ENCODE results near the gene MLH3. TPM values are rescaled to one million over a fixed set of nuclear protein-coding genes. Genes with fewer than 3 reads are reported as not detected.

MLH3 gene
- total and polyA plus RNA-seq, 2 of the 13 experiments (the other 11 are each of a cell fraction or from before 2014, with no cell fraction given), result 14.4 to 24.8 TPM

DNA sequence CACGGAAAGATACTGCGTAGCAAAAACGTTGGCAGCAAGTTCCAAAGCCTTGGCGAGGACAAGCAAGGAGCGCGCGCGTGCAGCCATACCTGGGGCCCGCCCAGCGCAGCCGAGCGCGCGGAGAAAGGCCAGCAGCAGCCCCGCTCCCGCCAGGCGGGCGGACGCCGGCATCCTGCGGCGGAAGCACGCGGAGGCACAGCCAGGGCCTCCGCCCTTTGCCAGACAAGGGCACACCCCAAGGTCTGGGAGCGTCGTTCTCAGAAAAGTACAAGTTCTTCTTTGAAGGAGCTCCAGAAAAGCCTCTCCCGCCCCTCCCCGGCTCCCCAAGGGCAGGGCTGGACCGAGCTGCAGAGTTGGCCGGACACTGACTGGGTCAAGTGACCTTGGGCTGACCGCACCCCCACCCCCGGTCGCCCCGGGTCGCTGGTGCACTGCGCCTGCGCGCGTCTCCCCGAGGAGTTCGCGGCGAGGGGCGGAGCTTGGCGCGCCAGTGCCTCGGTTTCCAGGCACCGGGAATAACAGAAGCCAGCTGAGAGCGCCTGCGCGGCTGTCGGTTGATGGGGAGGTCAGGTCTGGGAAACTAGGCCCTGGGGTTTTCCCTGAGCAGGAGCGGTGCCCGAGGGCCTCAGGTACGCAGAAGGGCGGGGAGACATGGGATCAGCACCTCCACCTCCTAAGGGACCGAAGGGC, 18.0 kb upstream of the MLH3 start, which contains the start of gene ZC2HC1C (continued):
- TF ChIP-seq HNF1B (CRISPR knock-in tag; IDR thresholded peaks at IDR 0.05) (peak; percentile 88), DR1 (CRISPR knock-in tag; IDR thresholded peaks at IDR 0.05) (peak; percentile 57; the same call in 1 of the 2 replicates), ATF5 (CRISPR knock-in tag; IDR thresholded peaks at IDR 0.05; ENCODE audit: low read depth) (no peak), HES4 (CRISPR knock-in tag; IDR thresholded peaks at IDR 0.05; ENCODE audit: borderline replicate concordance) (no peak), CERS6 (CRISPR knock-in tag; IDR thresholded peaks at IDR 0.05) (0 out of 2 replicates have a peak, but pooled peaks have one; percentile 42), HIC2 (CRISPR knock-in tag; IDR thresholded peaks at IDR 0.05; ENCODE audit: low read depth) (no peak), ZUFSP (CRISPR knock-in tag; IDR thresholded peaks at IDR 0.05; ENCODE audit: borderline replicate concordance) (no peak), GZF1 (CRISPR knock-in tag; IDR thresholded peaks at IDR 0.05) (no peak), ZNF382 (CRISPR knock-in tag; IDR thresholded peaks at IDR 0.05; ENCODE audit: borderline replicate concordance) (no peak), ZNF746 (CRISPR knock-in tag; IDR thresholded peaks at IDR 0.05) (no peak; the same call in 1 of the 2 replicates), ZNF354B (CRISPR knock-in tag; IDR thresholded peaks at IDR 0.05) (no peak), ZNF562 (CRISPR knock-in tag; IDR thresholded peaks at IDR 0.05; ENCODE audit: borderline replicate concordance) (no peak)
- TF ChIP-seq, protein P1, sequence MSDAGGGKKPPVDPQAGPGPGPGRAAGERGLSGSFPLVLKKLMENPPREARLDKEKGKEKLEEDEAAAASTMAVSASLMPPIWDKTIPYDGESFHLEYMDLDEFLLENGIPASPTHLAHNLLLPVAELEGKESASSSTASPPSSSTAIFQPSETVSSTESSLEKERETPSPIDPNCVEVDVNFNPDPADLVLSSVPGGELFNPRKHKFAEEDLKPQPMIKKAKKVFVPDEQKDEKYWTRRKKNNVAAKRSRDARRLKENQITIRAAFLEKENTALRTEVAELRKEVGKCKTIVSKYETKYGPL (CRISPR knock-in tag; IDR thresholded peaks at IDR 0.05), result no peak
- TF ChIP-seq, protein P2, sequence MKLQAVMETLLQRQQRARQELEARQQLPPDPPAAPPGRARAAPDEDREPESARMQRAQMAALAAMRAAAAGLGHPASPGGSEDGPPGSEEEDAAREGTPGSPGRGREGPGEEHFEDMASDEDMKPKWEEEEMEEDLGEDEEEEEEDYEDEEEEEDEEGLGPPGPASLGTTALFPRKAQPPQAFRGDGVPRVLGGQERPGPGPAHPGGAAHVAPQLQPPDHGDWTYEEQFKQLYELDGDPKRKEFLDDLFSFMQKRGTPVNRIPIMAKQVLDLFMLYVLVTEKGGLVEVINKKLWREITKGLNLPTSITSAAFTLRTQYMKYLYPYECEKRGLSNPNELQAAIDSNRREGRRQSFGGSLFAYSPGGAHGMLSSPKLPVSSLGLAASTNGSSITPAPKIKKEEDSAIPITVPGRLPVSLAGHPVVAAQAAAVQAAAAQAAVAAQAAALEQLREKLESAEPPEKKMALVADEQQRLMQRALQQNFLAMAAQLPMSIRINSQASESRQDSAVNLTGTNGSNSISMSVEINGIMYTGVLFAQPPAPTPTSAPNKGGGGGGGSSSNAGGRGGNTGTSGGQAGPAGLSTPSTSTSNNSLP (IDR thresholded peaks at IDR 0.05; ENCODE audit: low read depth, low read length), result 0 out of 2 replicates have a peak, but pooled peaks have one; percentile 8
- TF ChIP-seq, protein P3, sequence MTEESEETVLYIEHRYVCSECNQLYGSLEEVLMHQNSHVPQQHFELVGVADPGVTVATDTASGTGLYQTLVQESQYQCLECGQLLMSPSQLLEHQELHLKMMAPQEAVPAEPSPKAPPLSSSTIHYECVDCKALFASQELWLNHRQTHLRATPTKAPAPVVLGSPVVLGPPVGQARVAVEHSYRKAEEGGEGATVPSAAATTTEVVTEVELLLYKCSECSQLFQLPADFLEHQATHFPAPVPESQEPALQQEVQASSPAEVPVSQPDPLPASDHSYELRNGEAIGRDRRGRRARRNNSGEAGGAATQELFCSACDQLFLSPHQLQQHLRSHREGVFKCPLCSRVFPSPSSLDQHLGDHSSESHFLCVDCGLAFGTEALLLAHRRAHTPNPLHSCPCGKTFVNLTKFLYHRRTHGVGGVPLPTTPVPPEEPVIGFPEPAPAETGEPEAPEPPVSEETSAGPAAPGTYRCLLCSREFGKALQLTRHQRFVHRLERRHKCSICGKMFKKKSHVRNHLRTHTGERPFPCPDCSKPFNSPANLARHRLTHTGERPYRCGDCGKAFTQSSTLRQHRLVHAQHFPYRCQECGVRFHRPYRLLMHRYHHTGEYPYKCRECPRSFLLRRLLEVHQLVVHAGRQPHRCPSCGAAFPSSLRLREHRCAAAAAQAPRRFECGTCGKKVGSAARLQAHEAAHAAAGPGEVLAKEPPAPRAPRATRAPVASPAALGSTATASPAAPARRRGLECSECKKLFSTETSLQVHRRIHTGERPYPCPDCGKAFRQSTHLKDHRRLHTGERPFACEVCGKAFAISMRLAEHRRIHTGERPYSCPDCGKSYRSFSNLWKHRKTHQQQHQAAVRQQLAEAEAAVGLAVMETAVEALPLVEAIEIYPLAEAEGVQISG (CRISPR knock-in tag; IDR thresholded peaks at IDR 0.05), result peak; percentile 62

Data from HepG2 (cell line).